Colonic mucosa (tissue), 4 donors: Measurements from ENCODE around the gene PNPLA3. TPM values are rescaled to one million over a fixed set of nuclear protein-coding genes. Genes with fewer than 3 reads are reported as not detected.

Experiments
- DNase-seq: peaks from one replicate; pipeline ENCODE4 v3.0.0-alpha.2; 2020
- H3K27ac ChIP-seq: fragments of 200-600 bp; one replicate; pipeline ENCODE4 v1.8.0; 2021
- H3K27me3 ChIP-seq: fragments of 200-600 bp; one replicate; pipeline ENCODE4 v1.8.0; 2021
- H3K36me3 ChIP-seq: fragments of 200-600 bp; one replicate; pipeline ENCODE4 v1.8.0; 2021
- H3K4me1 ChIP-seq: fragments of 200-600 bp; one replicate; pipeline ENCODE4 v1.8.0; 2021; ENCODE audit warnings: mild to moderate bottlenecking
- H3K4me3 ChIP-seq: fragments of 200-600 bp; one replicate; pipeline ENCODE4 v1.8.0; 2021
- H3K9ac ChIP-seq, 2 donors: one replicate each; pipeline ENCODE4 v1.7.0; 2013; ENCODE audit warnings: control low read depth in 2 of 2, low read depth in 2 of 2, low read length in 2 of 2
- H3K9me3 ChIP-seq: fragments of 200-600 bp; one replicate; pipeline ENCODE4 v1.8.0; 2021
- intact Hi-C: fragments of 100-400 bp; cut with DNase I; formaldehyde crosslinking; loops from one replicate; pipeline ENCODE4 v1.14.1; 2022
- total RNA-seq, 2 donors: library from RNA; stranded (reverse); fragmentation: NEBNext Ultra II Directional in 1 of 2; extraction: Animal tissue kit (Norgen Biotek cat#: 25700) in 1 of 2; gene quantifications; one replicate each; pipeline ENCODE4 v1.2.1, GENCODE V29; 2021
- TF ChIP-seq, protein P1 (sequence below): fragments of 200-600 bp; IDR thresholded peaks from one replicate; pipeline ENCODE4 v1.8.0; 2022; ENCODE audit warnings: antibody characterized with exemption, mild to moderate bottlenecking
- donor health status: healthy.
- donor health status: DM: no; HTN: no; CAD: no.
- donor health status: DM: no; HTN: no; CAD: no.

Gene PNPLA3
- total RNA-seq, 2 donors from 2014 or later: 0.15 to 1.6 TPM

DNA sequence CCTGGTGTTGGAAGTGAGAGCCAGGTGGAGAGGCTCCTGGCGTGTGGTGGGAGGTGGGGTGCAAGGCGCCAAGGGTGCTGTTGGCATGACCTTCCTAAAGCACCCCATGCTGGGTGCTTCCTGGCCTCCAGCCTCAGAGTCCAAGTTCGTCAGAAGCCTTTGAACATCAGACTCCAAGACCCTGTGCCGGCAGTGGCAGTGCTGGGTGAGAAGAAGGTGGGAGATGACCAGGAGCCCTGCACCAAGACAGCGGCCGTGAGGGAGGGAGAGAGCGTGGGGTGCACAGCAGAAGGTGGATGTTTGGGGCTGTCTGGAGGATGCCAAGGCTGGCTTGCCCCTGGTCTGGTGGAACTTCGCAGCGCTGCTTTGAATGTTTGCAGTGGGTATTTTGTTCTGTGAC, 70.8 kb downstream of the PNPLA3 start:
- Histone ChIP-seq H3K36me3 (peaks cover 4% of the 10 kb centered on the region), H3K9ac (no peak overlapping the region), H3K4me1 (no peaks in the 10 kb centered on the region), H3K4me3 (no peak overlapping the region), H3K9me3 (no peaks in the 10 kb centered on the region), H3K27me3 (no peaks in the 10 kb centered on the region), H3K27ac (no peak overlapping the region)
- intact Hi-C loops: loop anchor here (5.0 kb wide), 1 partner anchor 88 kb away; no protein-coding TSS in a partner anchor
- TF ChIP-seq, protein P1, sequence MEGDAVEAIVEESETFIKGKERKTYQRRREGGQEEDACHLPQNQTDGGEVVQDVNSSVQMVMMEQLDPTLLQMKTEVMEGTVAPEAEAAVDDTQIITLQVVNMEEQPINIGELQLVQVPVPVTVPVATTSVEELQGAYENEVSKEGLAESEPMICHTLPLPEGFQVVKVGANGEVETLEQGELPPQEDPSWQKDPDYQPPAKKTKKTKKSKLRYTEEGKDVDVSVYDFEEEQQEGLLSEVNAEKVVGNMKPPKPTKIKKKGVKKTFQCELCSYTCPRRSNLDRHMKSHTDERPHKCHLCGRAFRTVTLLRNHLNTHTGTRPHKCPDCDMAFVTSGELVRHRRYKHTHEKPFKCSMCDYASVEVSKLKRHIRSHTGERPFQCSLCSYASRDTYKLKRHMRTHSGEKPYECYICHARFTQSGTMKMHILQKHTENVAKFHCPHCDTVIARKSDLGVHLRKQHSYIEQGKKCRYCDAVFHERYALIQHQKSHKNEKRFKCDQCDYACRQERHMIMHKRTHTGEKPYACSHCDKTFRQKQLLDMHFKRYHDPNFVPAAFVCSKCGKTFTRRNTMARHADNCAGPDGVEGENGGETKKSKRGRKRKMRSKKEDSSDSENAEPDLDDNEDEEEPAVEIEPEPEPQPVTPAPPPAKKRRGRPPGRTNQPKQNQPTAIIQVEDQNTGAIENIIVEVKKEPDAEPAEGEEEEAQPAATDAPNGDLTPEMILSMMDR: no peak
- no peak for DNase-seq

DNA sequence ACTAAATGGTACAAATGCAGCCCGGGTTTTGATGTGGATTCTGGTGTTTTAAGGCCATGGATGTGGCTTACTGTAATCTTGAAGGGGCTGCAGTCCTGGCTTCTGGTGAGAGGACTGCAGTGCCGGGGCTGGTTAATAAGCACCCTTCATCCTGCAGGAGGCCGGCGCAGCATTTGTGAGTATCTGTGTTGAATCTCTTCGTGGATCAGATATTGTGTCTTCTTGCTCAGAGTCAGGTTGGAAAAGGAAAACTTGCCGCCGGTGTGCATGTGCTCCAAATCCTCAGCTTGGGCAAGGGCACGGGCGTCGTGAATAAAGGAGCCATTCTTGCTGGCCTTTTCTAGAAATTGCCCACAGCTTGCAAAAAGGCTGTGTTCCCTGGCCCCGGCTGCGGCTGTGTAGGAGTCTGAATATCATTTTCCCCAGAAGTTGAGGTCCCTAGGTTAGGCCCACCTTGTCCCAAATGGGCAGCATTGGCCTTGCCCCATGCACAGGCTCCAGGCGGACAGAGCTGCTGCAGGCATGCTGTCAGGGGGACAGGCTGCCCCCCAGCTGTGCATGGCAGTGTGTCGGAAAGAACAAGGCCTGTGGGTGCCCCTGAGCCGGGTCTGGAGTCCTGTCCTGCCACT, 71.6 kb downstream of the PNPLA3 start:
- H3K4me1 ChIP-seq: no peaks in the 10 kb centered on the region
- no peaks in the 10 kb centered on the region for H3K9me3 ChIP-seq
- H3K9ac ChIP-seq: no peak overlapping the region
- TF ChIP-seq, protein P1: no peak
- H3K4me3 ChIP-seq: no peak overlapping the region
- DNase-seq: no peak
- H3K36me3 ChIP-seq: peaks cover 4% of the 10 kb centered on the region
- no peaks in the 10 kb centered on the region for H3K27me3 ChIP-seq
- H3K27ac ChIP-seq: no peak overlapping the region
- intact Hi-C loops: no loop called here

DNA sequence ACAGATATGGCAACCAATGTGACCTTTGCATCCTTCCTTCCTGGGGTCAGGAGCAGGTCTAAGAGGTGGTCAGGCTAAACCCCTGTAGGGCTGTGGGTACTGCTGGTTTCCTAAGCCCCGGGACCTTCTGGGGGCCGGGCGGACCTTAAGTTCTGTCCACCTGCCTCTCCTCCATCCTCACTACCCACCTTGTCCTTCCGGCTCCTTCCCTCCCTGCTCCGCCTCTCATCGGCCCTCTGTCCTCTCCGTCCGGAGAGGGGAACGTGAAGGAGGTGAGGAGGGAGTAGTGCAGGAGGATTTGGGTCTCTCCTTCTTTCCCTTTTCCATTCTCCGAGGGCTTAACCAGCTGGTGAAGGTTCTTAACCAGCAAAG, 72.2 kb downstream of the PNPLA3 start:
- TF ChIP-seq, protein P1: no peak
- peaks cover 4% of the 10 kb centered on the region for H3K36me3 ChIP-seq
- no peak overlapping the region for H3K4me3 ChIP-seq
- no peak overlapping the region for H3K27ac ChIP-seq
- no peak for DNase-seq
- no peaks in the 10 kb centered on the region for H3K4me1 ChIP-seq
- no peak overlapping the region for H3K9ac ChIP-seq
- intact Hi-C loops: no loop called here
- no peaks in the 10 kb centered on the region for H3K27me3 ChIP-seq
- no peaks in the 10 kb centered on the region for H3K9me3 ChIP-seq

DNA sequence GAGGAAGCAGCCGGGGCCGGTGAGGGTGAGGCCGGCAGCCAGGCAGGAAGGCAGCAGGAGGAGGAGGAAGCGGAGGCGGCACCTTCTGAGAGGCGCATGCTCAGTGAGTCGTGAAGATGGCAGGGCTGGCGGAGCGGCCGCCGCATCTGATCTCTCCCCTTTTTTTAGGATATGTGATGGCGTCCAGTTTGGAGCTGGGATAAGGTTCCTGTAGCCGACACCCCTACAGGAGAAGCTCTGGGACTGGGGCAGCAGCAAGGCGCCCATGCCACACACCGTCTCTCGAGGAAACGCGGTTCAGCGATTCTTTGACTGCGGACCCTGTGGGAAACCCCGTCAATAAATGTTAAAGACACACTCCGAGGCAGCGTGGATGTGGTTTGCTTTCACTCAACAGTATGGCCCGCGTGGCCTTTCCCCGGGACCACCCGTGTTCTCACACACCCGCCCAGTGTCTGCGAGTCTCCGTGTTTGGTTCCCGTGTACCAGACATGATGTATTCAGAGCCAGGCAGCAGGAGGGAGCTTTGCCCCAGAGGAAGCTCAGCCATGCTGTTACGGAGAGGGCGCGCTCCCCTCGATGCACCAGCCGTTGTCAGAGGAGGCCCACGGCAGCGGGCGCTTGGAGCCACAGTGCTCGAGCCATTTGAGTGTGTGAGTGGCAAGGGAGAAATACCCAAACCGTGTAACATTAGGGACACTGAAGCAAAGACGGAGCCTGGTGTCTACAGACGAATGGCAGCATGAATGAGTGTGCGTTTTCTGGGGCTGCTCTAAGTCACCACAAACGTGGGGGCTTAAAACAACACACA, 72.8 kb downstream of the PNPLA3 start:
- TF ChIP-seq, protein P1: no peak
- H3K36me3 ChIP-seq: peaks cover 4% of the 10 kb centered on the region
- H3K9me3 ChIP-seq: no peaks in the 10 kb centered on the region
- no peak overlapping the region for H3K4me3 ChIP-seq
- peak; percentile 46 for DNase-seq
- intact Hi-C loops: no loop called here
- no peak overlapping the region for H3K27ac ChIP-seq
- H3K9ac ChIP-seq: no peak overlapping the region
- H3K4me1 ChIP-seq: no peaks in the 10 kb centered on the region
- no peaks in the 10 kb centered on the region for H3K27me3 ChIP-seq

DNA sequence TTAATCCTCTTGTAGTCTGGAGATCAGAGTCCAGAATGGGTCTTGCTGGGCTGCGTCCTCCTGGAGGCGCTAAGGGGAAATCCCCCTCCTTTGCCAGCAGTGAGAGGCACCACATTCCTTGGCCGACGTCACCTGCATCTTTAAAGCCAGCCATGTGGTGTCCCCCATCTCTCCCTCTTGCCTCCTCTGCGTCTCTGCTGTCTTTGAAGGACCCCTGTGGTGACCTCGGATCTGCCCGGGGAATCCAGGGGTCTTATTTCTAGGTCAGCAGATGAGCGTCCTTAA, 73.3 kb downstream of the PNPLA3 start:
- no peak overlapping the region for H3K4me3 ChIP-seq
- H3K27me3 ChIP-seq: no peaks in the 10 kb centered on the region
- no peak overlapping the region for H3K27ac ChIP-seq
- H3K4me1 ChIP-seq: no peaks in the 10 kb centered on the region
- no peak for DNase-seq
- no peaks in the 10 kb centered on the region for H3K9me3 ChIP-seq
- TF ChIP-seq, protein P1: no peak
- no peak overlapping the region for H3K9ac ChIP-seq
- intact Hi-C loops: no loop called here
- H3K36me3 ChIP-seq: peaks cover 4% of the 10 kb centered on the region

Other genes with a start within 250 kb of the PNPLA3 start
- under 1 TPM; 0.35 to 0.80 TPM for gene EFCAB6, start 111.5 kb upstream of the PNPLA3 start, total RNA-seq
- gene SULT4A1, start 61.3 kb upstream of the PNPLA3 start, total RNA-seq: under 1 TPM; 0.10 to 0.82 TPM
- gene PNPLA5, start 31.8 kb upstream of the PNPLA3 start, total RNA-seq: not detected
- gene SAMM50, start 31.6 kb downstream of the PNPLA3 start, total RNA-seq: 10 to 100 TPM; 40.7 to 49.5 TPM
- 10 to 100 TPM in 1 of 2 donors, 1 to 10 TPM in 1; 4.5 to 11.4 TPM for gene PARVB, start 100.5 kb downstream of the PNPLA3 start, total RNA-seq